WTC11 (cell line): ENCODE data around the gene ZCCHC24. TPM values are rescaled to one million over a fixed set of nuclear protein-coding genes. Genes with fewer than 3 reads are reported as not detected.

ENCODE experiments used
- ATAC-seq: fragments of 200-7000 bp; cut with Tn5 transposase; 2 replicates; pipeline ENCODE4 v1.10.0; 2021; ENCODE audit warnings: mild to moderate bottlenecking, moderate library complexity
- CTCF ChIA-PET: fragments of 300-600 bp; sonication (Branson Sonifier 250); formaldehyde crosslinking; loops from one replicate; lab custom pipeline; 2021; ENCODE audit warnings: antibody characterized with exemption; lab: Charles Lee
- POLR2A ChIA-PET: fragments of 350-600 bp; sonication (Branson Sonifier 250); formaldehyde crosslinking; loops from one replicate; lab custom pipeline; 2021; ENCODE audit warnings: antibody characterized with exemption; lab: Charles Lee
- DNase-seq: peaks from one replicate; pipeline ENCODE4 v3.0.0; 2021; ENCODE audit warnings: low spot score
- H3K27ac Mint-ChIP-seq: 2 replicates; pipeline ENCODE4 v1.8.0; 2021; ENCODE audit warnings: mixed read lengths
- H3K27me3 Mint-ChIP-seq: 2 replicates; pipeline ENCODE4 v1.8.0; 2021; ENCODE audit warnings: low read depth, mild to moderate bottlenecking, moderate library complexity, mixed read lengths
- H3K36me3 Mint-ChIP-seq: 2 replicates; pipeline ENCODE4 v1.8.0; 2021; ENCODE audit warnings: mixed read lengths
- H3K4me1 Mint-ChIP-seq: 2 replicates; pipeline ENCODE4 v1.8.0; 2022; ENCODE audit warnings: mixed read lengths
- H3K4me3 Mint-ChIP-seq: 2 replicates; pipeline ENCODE4 v1.8.0; 2021; ENCODE audit warnings: mild to moderate bottlenecking, moderate library complexity, mixed read lengths
- H3K9me3 Mint-ChIP-seq: 2 replicates; pipeline ENCODE4 v1.8.0; 2021; ENCODE audit warnings: mixed read lengths
- AR ChIP-seq: fragments of 250-450 bp; sonication (Bioruptor Pico); IDR thresholded peaks from 2 replicates; pipeline ENCODE4 v1.9.0; 2021; ENCODE audit warnings: mild to moderate bottlenecking
- GABPB1 ChIP-seq: sonication (generic); formaldehyde crosslinking; IDR thresholded peaks from 2 replicates; pipeline ENCODE4 v1.8.1; 2023; ENCODE audit warnings: mild to moderate bottlenecking, missing genetic modification reagents
- GRHL2 ChIP-seq: fragments of 250-450 bp; sonication (Bioruptor Pico); IDR thresholded peaks from 2 replicates; pipeline ENCODE4 v1.8.0; 2022; ENCODE audit warnings: mild to moderate bottlenecking, moderate library complexity; ENCODE audit not compliant: insufficient replicate concordance, severe bottlenecking
- JAZF1 ChIP-seq: fragments of 250-450 bp; sonication (Bioruptor Pico); IDR thresholded peaks from 2 replicates; pipeline ENCODE4 v1.9.0; 2021; ENCODE audit warnings: moderate library complexity, mild to moderate bottlenecking, inconsistent platforms
- NR3C1 ChIP-seq: sonication (generic); formaldehyde crosslinking; conservative IDR thresholded peaks from 2 replicates; pipeline ENCODE4 v1.8.1; 2023; ENCODE audit warnings: low read depth, mild to moderate bottlenecking, missing genetic modification reagents
- RELA ChIP-seq: sonication (generic); formaldehyde crosslinking; IDR thresholded peaks from 2 replicates; pipeline ENCODE4 v1.8.1; 2022; ENCODE audit warnings: missing genetic modification reagents, mild to moderate bottlenecking, borderline replicate concordance
- STAT6 ChIP-seq: sonication (generic); formaldehyde crosslinking; conservative IDR thresholded peaks from 2 replicates; pipeline ENCODE4 v1.8.1; 2023; ENCODE audit warnings: mild to moderate bottlenecking, low read depth, missing genetic modification reagents, moderate library complexity
- ZNF232 ChIP-seq: sonication (generic); formaldehyde crosslinking; IDR thresholded peaks from 2 replicates; pipeline ENCODE4 v1.8.0; 2022; ENCODE audit warnings: mild to moderate bottlenecking, missing genetic modification reagents
- total RNA-seq: library from RNA; stranded (reverse); gene quantifications from 3 replicates; pipeline ENCODE4 v1.2.3, GENCODE V29; 2021
- TF ChIP-seq, protein P1 (sequence below): fragments of 250-450 bp; sonication (Bioruptor Pico); IDR thresholded peaks from 2 replicates; pipeline ENCODE4 v1.8.0; 2021; ENCODE audit warnings: mild to moderate bottlenecking
- TF ChIP-seq, protein P2 (sequence below): fragments of 250-450 bp; sonication (Bioruptor Pico); IDR thresholded peaks from 2 replicates; pipeline ENCODE4 v1.9.0; 2021; ENCODE audit warnings: mild to moderate bottlenecking
- TF ChIP-seq, protein P3 (sequence below): sonication (generic); formaldehyde crosslinking; conservative IDR thresholded peaks from 2 replicates; pipeline ENCODE4 v1.8.1; 2022; ENCODE audit warnings: mild to moderate bottlenecking, missing genetic modification reagents

ZCCHC24 gene
- total RNA-seq, 1 experiment from 2014 or later: 7.7 TPM

GRCh38 chr10:79451046-79451699 is 5.7 kb upstream of the ZCCHC24 start:
- Mint-ChIP-seq H3K9me3 (no peaks in the 10 kb centered on the region), H3K27ac (no peak overlapping the region)

More at GRCh38 chr10:79451046-79451699, 5.7 kb upstream of the ZCCHC24 start:
- H3K4me3 Mint-ChIP-seq: no peak overlapping the region
- CTCF ChIA-PET: no interaction called here
- ATAC-seq (no peak), DNase-seq (no peak)
- H3K4me1 Mint-ChIP-seq: peaks cover 20% of the 10 kb centered on the region
- no peaks in the 10 kb centered on the region for H3K36me3 Mint-ChIP-seq
- peaks cover 49% of the 10 kb centered on the region for H3K27me3 Mint-ChIP-seq
- TF ChIP-seq, protein P1, sequence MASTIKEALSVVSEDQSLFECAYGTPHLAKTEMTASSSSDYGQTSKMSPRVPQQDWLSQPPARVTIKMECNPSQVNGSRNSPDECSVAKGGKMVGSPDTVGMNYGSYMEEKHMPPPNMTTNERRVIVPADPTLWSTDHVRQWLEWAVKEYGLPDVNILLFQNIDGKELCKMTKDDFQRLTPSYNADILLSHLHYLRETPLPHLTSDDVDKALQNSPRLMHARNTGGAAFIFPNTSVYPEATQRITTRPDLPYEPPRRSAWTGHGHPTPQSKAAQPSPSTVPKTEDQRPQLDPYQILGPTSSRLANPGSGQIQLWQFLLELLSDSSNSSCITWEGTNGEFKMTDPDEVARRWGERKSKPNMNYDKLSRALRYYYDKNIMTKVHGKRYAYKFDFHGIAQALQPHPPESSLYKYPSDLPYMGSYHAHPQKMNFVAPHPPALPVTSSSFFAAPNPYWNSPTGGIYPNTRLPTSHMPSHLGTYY (CRISPR knock-in tag): no peak
- TF ChIP-seq NR3C1 (CRISPR knock-in tag): no peak
- TF ChIP-seq JAZF1 (CRISPR knock-in tag): no peak
- TF ChIP-seq RELA: no peak
- TF ChIP-seq GABPB1: no peak
- TF ChIP-seq ZNF232: no peak
- no peak for TF ChIP-seq STAT6 (CRISPR knock-in tag)
- no peak for TF ChIP-seq AR (CRISPR knock-in tag)
- no peak for TF ChIP-seq GRHL2
- TF ChIP-seq, protein P2, sequence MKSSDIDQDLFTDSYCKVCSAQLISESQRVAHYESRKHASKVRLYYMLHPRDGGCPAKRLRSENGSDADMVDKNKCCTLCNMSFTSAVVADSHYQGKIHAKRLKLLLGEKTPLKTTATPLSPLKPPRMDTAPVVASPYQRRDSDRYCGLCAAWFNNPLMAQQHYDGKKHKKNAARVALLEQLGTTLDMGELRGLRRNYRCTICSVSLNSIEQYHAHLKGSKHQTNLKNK: no peak
- TF ChIP-seq, protein P3, sequence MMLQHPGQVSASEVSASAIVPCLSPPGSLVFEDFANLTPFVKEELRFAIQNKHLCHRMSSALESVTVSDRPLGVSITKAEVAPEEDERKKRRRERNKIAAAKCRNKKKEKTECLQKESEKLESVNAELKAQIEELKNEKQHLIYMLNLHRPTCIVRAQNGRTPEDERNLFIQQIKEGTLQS: no peak
- POLR2A ChIA-PET: no interaction called here
